GM19468 (cell line): Measurements from ENCODE around the gene IFITM2.
"Not testable (repeated sequence)": the region's sequence is repeated elsewhere in the genome, so short reads cannot be mapped to it uniquely, and the experiment has no call there.

Experiments
- ATAC-seq: cut with Tn5 transposase; IDR thresholded peaks from one replicate; pipeline ENCODE4 v1.9.1; 2021; ENCODE audit warnings: mild to moderate bottlenecking, moderate library complexity, moderate number of reproducible peaks; ENCODE audit not compliant: unreplicated experiment; ENCODE audit errors: extremely low read depth

The IFITM2 gene

DNA sequence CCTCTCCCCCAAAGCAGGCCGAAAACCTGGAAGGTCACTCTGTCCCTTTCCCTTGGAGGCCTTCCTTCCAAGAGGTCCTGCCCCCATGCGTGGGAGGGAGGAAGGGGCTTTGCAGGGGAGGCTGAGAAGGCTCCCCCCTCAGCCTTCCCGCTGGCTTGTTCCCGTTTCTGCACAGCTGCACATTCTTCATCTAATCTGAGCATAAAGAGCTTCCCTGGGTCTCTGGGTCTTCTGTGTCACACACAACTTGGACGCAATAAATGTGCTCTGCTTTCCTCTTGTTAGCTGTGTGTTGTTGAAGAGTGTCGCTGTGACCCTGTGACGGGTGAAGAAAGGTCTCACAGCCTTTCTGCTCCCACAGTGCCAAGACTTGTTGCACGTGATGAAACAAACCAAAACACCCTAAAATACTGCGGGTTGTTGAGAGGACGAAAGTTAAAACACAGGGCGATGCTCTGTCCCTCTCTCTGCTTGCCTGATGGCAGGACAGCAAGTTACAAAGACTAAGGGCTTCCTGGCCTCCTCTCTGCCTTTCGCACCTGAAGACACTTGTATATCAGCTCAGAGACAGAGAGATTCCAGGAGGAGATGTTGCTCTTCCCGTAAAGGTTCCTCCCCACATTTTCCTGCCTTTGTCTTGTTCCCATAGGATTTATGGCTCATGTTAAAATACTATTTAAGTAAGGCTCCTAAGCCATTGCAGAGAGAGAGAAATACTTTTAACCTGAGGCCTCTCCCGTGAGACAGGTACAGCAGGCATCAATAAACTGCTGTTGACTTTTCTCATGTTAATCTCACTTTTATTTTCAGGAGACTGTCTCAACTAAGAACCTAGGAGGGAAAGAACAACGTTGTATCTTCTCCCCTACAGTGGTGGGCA, 28.4 kb downstream of the IFITM2 start:
- no peak for ATAC-seq

- ATAC-seq = no peak
Measured at GRCh38 chr11:336659-337198, 29.1 kb downstream of the IFITM2 start.

- no peak for ATAC-seq
Measured at GRCh38 chr11:337711-338110, 30.1 kb downstream of the IFITM2 start.

DNA sequence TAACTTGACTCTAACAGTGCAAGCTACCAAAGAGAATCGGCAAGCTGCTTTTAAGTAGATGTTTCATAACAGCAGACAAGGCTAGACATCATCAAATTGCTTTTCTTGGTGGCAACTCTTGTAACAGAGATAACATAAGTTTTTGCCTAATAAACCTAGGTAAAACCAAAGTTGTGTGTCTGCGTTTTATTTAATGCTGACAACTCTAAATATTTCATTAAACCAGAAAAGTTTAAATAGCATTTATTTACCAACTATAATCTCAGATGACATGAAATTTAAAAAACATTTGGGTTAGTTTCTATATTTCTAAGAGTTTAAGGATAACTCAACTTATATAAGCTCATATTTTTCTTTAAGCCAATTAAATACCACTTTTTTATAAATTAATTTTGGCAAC, 32.3 kb downstream of the IFITM2 start:
- no peak for ATAC-seq

- ATAC-seq = no peak
Measured at GRCh38 chr11:340539-341512, 33.2 kb downstream of the IFITM2 start.

DNA sequence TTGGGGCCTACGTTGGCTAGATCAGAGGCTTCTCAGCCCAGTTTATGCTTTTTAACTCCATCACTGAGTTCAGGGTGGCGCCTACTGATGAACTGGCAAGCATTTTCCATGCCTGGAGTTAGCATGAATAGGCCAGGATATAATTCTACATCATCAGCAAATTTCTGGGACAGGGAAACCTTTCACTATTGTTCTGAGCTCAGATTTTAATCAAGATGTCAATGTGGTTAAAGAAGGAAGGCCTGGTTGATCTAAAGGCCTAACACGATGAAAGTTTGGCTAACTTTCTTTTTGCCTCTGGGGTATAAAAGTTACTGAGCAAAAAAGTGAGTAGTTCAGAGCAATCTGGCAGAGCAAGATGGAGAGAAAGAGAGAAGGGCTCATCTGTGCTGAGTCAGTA, 34.7 kb downstream of the IFITM2 start:
- ATAC-seq = no peak

DNA sequence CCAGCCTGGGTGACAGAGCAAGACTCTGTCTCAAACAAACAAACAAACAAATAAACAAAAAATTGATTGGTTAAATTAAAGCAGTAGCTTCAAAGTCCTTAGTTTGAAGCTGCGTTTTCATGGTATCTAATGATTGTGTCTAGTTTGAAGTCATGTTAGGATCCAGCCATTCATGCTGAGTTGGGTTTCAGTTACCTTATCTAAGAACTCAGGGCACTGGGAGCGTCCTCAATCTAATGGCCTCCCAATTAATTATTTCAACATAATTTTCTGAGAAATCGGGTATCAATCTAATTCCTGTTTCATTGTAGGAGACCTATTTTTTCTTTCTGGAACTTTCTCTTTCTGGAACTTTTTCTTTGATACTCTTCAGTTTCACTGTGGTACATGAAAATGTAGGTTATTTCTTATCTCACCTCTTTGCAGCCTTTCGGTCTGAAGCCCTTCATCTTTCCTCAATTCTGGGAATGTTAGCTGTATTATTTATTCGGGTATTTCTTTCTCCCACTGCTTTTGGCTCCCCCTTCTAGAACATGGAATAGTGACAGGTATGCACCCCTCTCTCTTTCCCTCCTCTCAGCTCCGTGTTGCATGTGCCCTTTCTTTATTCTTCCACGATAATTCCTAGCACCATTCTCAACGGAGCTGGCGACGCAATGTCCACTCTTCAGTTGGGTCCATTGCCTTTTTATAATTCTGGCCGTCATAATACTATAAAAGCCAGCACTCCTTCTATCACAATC, 37.4 kb downstream of the IFITM2 start:
- ATAC-seq = no peak

DNA sequence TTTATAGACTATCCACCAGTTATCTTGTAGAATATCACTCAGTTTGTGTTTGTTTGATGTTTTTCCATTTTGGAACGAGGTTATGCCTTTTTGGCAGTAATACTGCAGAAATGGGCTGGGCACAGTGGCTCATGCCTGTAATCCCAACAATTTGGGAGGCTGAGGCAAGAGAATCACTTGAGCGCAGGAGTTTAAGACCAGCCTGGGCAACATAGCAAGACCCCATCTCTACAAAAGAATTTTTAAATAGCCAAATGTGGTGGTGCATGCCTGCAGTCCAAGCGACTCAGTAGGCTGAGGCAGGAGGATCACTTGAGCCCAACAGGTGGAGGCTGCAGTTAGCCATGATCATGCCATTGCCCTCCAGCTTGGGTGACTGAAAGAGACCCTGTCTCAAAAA, 38.9 kb downstream of the IFITM2 start:
- no peak for ATAC-seq

DNA sequence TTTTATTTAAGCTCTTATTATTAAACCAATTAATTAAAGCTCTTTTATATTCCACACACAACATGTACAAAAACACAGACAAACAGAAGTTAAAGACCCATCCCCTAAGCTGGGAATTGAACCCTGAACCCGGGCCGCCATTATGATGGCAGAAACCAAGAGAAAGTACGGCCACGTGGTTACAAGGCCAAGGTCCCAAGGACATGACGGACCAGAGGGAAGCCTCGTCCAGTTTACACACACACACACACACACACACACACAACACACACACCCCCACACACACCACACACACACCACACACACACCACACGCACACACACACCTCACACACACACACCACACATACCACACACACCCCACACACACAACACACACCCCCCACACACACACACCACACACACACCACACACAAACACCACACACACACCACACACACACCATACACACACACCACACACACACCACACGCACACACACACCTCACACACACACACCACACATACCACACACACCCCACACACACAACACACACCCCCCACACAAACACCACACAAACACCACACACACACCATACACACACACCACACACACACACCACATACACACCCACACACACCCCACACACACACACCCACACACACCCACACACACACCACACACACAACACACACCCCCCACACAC, 41.8 kb downstream of the IFITM2 start:
- not testable (repeated sequence) for ATAC-seq

DNA sequence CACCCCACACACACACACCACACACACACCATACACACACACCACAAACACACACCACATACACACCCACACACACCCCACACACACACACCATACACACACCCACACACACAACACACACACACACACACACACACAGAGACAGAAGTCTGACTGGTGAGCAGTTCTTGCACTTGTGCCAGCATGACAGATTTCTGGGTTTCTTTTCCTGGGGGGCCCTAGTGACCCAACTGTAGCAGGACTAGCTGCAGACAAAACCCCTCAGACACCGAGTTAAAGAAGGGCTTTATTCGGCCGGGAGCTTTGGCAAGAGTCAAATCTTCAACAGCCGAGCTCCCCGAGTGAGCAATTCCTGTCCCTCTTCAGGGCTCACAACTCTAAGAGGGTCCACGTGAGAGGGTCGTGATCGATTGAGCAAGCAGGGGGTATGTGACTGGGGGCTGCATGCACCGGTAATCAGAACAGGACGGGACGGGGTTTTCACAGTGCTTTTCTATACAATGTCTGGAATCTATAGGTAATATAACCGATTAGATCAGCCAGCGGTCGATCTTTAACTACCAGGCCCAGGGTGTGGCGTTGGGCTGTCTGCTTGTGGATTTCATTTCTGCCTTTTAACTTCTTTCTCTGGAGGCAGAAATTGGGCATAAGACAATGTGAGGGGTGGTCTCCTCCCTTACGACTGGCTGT, 42.6 kb downstream of the IFITM2 start:
- not testable (repeated sequence) for ATAC-seq

- ATAC-seq = no peak
Measured at GRCh38 chr11:350723-351255, 43.2 kb downstream of the IFITM2 start.

- ATAC-seq = no peak
Measured at GRCh38 chr11:351411-351810, 43.8 kb downstream of the IFITM2 start.

DNA sequence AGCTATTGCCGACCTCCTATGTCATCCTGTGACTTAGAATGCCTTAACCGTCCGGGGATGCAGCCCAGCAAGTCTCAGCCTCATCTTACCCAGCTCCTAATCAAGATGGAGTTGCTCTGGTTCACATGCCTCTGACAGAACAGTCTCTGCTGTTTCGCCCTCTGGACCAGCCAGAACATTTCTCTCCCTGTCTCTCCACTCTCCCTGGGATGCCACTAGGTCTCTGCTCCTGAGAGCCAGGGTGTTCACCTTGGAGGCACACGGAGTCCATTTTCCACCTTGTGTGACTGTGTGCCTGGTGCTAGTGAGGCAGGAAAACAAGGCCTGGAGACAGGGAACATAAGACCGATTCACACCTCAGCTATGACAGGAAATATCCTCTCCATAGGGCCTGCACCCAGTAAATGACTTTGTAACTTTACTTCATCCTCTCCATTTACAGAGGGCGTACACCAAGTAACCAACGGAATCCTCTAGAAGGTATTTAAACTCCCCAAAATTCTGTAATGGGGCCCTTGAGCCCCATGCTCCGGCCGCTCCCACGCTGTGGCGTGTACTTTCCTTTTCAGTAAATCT, 44.9 kb downstream of the IFITM2 start:
- ATAC-seq = no peak

DNA sequence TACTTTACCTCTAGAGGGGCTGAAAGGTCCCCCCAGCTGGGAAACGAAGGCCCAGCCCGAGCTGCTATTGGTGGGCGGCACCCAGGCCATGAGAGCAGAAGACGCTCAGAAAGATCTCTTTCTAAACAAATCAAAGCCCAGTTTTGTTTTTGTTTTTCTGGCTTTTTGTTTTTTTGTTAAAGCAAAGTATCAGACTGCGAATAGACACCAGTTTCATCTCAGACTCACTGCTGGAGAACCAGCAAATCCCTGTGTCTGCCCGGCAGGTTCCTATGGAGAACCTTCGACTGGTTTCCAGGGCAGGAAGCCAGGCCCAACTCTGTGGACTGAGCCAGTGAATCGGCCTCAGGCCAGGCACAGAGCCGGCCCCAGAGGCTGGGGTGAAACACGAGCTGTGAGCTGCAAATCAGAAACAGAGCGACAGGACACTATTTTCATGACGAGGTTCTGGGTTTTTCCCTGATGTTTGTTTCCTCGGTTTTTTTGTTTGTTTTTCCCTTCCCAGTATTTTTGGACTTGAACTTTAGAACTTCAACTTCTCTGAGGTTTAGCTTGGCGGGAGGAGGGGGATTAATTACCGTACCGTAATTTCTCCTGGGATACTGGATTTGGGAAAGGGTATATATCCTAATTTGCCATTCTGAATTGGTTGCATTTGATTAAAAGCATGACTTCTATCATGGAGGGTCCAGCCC, 45.7 kb downstream of the IFITM2 start:
- ATAC-seq = no peak

DNA sequence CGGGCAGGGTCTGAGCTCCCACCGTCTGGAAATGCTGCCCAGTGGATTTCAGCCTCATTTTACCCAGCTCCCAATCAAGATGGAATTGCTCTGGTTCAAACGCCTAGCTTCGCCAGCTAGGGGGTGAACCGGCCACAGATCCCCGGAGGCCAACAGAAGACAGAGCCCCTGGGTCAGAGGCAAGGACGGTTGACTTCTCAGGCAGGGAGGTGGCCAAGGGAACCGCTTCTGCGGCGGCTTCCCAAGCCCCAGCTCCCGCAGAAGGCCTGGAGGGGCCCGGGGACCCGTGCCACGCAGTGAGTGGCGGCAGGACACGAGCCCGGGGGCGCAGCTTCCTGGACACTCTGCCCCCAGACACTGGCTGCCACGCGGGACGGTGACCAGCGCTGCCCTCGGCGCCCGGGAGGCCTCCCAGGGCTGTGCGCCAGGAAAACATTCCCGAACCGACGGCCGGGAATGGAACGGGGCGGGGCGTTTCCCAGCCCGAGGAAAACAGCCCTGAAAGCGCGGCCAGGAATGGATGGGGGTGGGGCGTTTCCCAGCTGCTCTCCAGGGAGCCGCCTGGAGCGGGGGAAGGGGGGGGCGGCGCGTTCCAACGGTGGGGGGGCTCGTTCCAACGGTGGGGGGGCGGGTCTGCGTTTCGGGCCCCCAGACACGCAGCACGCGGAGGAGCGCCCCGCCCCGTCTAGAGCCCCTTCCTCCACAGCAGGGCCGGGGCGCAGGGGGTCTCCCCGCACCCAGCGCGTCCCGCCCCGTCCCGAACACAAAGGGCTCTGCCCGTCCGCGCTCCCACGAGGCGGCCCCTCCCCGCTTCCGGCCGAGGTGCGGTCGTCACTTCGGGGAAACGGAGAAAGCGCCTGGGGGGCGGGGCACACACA, 48.2 kb downstream of the IFITM2 start:
- ATAC-seq = no peak

- no peak for ATAC-seq
Measured at GRCh38 chr11:356610-357009, 49.0 kb downstream of the IFITM2 start.

GRCh38 chr11:357582-357981, 50.0 kb downstream of the IFITM2 start:
- no peak for ATAC-seq
